Pancreas (tissue), 10 donors: ENCODE measurements around the gene SLC48A1. TPM values are rescaled to one million over a fixed set of nuclear protein-coding genes. Genes with fewer than 3 reads are reported as not detected.
A peak's percentile ranks its signal among the peaks of the same experiment; 100 is the strongest.

Source experiments
- ATAC-seq, 4 donors: fragments of 200-7000 bp; cut with Tn5 transposase; one replicate each; pipeline versions ENCODE4 v1.8.0 to v1.9.1; 2020; ENCODE audit warnings: mild to moderate bottlenecking in 4 of 4, moderate library complexity in 4 of 4
- DNase-seq, 6 donors: peaks; one replicate each; pipeline ENCODE4 v3.0.0-alpha.2; 2020
- FAIRE-seq: peaks from 2 replicates; lab custom pipeline; 2012; peaks lifted over from hg19 to GRCh38; lab: Jason Lieb, UNC
- H3K27ac ChIP-seq, 4 donors: fragments of 200-600 bp; sonication (generic); 1 replicate in 3 of 4; 2 replicates in 1 of 4; pipeline versions ENCODE4 v1.5.0 to v1.8.0; 2020
- H3K27me3 ChIP-seq, 4 donors: fragments of 200-600 bp; one replicate each; pipeline ENCODE4 v1.8.0; 2021
- H3K36me3 ChIP-seq, 3 donors: fragments of 200-600 bp; sonication (generic) in 1 of 3; one replicate each; pipeline versions ENCODE4 v1.5.0 to v1.8.0; 2020 to 2021
- H3K4me1 ChIP-seq, 3 donors: fragments of 200-600 bp; one replicate each; pipeline ENCODE4 v1.8.0; 2021
- H3K4me3 ChIP-seq, 4 donors: fragments of 200-600 bp; sonication (generic) in 2 of 4; one replicate each; pipeline versions ENCODE4 v1.5.0 to v1.8.0; 2020 to 2021
- H3K9me3 ChIP-seq, 4 donors: fragments of 200-600 bp; one replicate each; pipeline ENCODE4 v1.8.0; 2021
- WGBS, 2 donors: extraction: QIAGEN DNeasy Blood & Tissue Kit; methylation state at CpG; one replicate each; pipeline ENCODE4 v1.1.7; 2013; 5-methylcytosine and 5-hydroxymethylcytosine counted together
- intact Hi-C, 3 donors: fragments of 100-400 bp; cut with DNase I; formaldehyde crosslinking; loops; one replicate each; pipeline versions ENCODE4 v1.11.1 to v1.14.2; 2022
- polyA plus RNA-seq, 2 donors: library from polyadenylated mRNA; stranded (reverse); fragments of 200-250 nt; gene quantifications; one replicate each; pipeline ENCODE4 v1.2.3, GENCODE V29; 2013
- total RNA-seq, 6 donors: library from RNA; stranded (reverse); fragmentation: NEBNext Ultra II Directional in 4 of 6; extraction: Animal tissue kit (Norgen Biotek cat#: 25700) in 4 of 6; gene quantifications; one replicate each; pipeline versions ENCODE4 v1.2.1 to v1.2.4, GENCODE V29; 2021 to 2023
- TF ChIP-seq, protein P1 (sequence below), 4 donors: fragments of 200-600 bp; sonication (generic) in 3 of 4; IDR thresholded peaks; one replicate each; pipeline versions ENCODE4 v1.5.0 to v1.8.0; 2021; ENCODE audit warnings: antibody characterized with exemption in 4 of 4
- donor health status: healthy with polysubstance abuse.
- donor health status: DM: no; HTN: no; CAD: no; lungs with moderate emphysema.
- donor health status: DM: no; HTN: no; CAD: no.
- donor health status: control.
- donor health status: control.
- donor health status: Bipolar disorder and iron deficiency.
- donor health status: DM: yes; HTN: yes; CAD: no.
- donor health status: DM: no; HTN: no; CAD: no.
- donor health status: DM: no; HTN: no; CAD: no.
- donor health status: DM: yes; HTN: yes; CAD: no.

The SLC48A1 gene
- total and polyA plus RNA-seq, 8 donors: 12.2 to 17.2 (median 13.8) TPM

DNA sequence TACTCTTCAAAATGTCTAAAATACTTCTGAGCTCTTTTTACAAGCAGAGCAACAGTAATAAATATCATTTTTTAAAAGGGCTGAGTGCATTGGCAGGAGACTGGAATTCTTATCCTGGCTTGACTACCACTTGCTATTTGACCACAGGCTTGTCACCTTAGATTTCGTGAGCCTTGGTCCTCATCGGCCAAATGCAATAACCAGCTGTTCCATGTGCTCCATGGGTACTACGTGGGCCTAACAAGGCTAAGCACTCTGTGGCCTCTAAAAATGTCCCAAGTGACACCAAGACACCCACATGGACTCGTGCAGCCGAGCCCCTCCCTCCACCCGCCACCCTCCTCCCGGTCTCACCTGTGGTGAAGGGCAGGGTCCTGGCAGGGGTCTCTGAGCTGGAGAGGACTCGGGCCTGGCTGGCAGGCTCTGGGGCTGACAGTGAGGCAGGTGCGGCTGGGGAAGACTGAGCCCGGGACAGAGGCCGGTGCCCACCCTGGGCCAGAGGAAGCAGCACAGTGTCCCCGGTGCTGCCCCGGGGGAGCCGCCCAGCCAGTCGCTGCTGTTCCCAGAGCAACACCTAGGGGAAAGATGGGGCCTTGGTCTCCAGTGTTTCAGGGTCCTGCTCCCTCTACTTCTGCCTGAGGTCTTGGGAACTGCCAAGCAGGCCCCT lies 20.1 kb downstream of the SLC48A1 start:
- H3K27me3 ChIP-seq: no peaks in the 10 kb centered on the region
- intact Hi-C loops: no loop called here
- DNase-seq (peak in 1 of 6 donors; percentile 53), ATAC-seq (no peak), FAIRE-seq (no peak)
- TF ChIP-seq, protein P1, sequence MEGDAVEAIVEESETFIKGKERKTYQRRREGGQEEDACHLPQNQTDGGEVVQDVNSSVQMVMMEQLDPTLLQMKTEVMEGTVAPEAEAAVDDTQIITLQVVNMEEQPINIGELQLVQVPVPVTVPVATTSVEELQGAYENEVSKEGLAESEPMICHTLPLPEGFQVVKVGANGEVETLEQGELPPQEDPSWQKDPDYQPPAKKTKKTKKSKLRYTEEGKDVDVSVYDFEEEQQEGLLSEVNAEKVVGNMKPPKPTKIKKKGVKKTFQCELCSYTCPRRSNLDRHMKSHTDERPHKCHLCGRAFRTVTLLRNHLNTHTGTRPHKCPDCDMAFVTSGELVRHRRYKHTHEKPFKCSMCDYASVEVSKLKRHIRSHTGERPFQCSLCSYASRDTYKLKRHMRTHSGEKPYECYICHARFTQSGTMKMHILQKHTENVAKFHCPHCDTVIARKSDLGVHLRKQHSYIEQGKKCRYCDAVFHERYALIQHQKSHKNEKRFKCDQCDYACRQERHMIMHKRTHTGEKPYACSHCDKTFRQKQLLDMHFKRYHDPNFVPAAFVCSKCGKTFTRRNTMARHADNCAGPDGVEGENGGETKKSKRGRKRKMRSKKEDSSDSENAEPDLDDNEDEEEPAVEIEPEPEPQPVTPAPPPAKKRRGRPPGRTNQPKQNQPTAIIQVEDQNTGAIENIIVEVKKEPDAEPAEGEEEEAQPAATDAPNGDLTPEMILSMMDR (IDR thresholded peaks at IDR 0.05): no peak
- H3K9me3 ChIP-seq: no peaks in the 10 kb centered on the region
- peaks cover 0 to 23% (median 7%) of the 10 kb centered on the region in 3 donors for H3K36me3 ChIP-seq
- no peak overlapping the region for H3K4me3 ChIP-seq
- no peaks in the 10 kb centered on the region for H3K4me1 ChIP-seq
- WGBS, 2 donors: 89 to 91% methylated on average over 15 of the region's 15 CpGs
- H3K27ac ChIP-seq: no peak overlapping the region

DNA sequence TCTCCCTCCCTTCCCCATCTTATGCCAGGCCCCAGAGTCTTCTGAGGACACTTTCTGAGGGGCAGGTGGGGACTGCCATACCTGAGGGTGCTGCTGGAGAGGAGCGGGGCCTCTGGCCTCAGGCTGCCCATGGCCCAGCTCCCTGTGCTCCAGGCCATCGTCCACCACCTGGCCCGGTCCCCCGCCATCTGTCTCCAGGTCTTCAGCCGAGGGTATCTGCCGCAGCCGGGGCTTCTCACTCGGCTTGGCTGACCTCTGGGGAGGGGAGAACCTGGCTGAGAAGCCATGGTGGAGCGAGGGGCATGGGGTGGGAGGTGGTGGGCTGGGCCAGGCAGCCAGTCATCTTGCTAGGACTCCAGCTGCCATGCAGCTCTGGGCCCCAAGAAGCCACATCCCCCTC lies 21.6 kb downstream of the SLC48A1 start:
- no peaks in the 10 kb centered on the region for H3K4me1 ChIP-seq
- WGBS, 2 donors: 93 to 98% methylated on average over 9 of the region's 9 CpGs
- H3K9me3 ChIP-seq: no peaks in the 10 kb centered on the region
- no peaks in the 10 kb centered on the region for H3K27me3 ChIP-seq
- H3K36me3 ChIP-seq: peaks cover 0 to 7% (median 0%) of the 10 kb centered on the region in 3 donors
- no peak overlapping the region for H3K27ac ChIP-seq
- H3K4me3 ChIP-seq: no peak overlapping the region
- TF ChIP-seq, protein P1 (IDR thresholded peaks at IDR 0.05): no peak
- DNase-seq (peak in 1 of 6 donors; percentile 68), FAIRE-seq (no peak), ATAC-seq (no peak)
- intact Hi-C loops: no loop called here

GRCh38 chr12:47795121-47795813 lies 22.2 kb downstream of the SLC48A1 start:
- Histone ChIP-seq H3K36me3 (peaks cover 0 to 5% (median 0%) of the 10 kb centered on the region in 3 donors), H3K27me3 (no peaks in the 10 kb centered on the region), H3K4me1 (no peaks in the 10 kb centered on the region), H3K27ac (no peak overlapping the region), H3K9me3 (no peaks in the 10 kb centered on the region), H3K4me3 (no peak overlapping the region)
- ATAC-seq: no peak
- intact Hi-C loops: no loop called here
- FAIRE-seq: no peak
- 92 to 95% methylated on average over 21 of the region's 21 CpGs for WGBS, 2 donors
- DNase-seq: peak in 1 of 6 donors; percentile 60
- TF ChIP-seq, protein P1 (IDR thresholded peaks at IDR 0.05): no peak

DNA sequence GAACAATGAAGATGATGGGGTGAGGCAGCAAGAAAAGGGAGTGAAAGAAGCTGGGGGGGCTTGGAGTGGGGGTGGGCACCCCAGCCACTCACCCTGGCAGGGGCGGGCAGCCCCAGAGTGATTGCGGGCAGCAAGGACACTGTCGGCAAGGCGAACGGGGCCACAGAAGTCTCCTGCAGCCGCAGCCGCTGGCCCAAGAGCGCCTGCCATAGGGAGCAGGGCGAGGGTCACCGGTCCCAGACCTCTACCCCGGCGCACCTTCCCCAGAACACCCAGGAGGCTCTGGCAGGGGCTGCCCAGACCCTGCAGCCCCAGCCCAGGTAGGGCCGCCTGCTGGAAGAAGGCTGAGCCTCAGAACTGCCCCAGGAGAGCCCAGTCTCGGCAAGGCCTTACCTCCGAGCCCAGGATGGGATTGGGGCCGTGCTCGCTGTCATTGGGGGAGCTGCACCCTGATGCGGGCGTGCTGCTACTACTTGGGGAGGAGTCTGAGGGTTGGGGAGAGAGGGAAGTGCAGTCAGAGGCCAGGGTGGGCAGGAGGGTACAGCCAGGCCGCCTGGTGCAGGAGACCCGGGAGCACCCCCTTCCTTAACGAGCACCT lies 22.9 kb downstream of the SLC48A1 start:
- peak in 1 of 6 donors; percentile 56 for DNase-seq
- ATAC-seq: no peak
- Histone ChIP-seq H3K27me3 (no peaks in the 10 kb centered on the region), H3K27ac (no peak overlapping the region), H3K36me3 (peaks cover 0 to 5% (median 0%) of the 10 kb centered on the region in 3 donors), H3K9me3 (no peaks in the 10 kb centered on the region), H3K4me3 (no peak overlapping the region), H3K4me1 (no peaks in the 10 kb centered on the region)
- WGBS, 2 donors: 91 to 94% methylated on average over 21 to 22 of the region's 22 CpGs
- FAIRE-seq: no peak
- intact Hi-C loops: no loop called here
- TF ChIP-seq, protein P1 (IDR thresholded peaks at IDR 0.05): no peak
